Hypothalamus (tissue), 51 donors: Measurements from ENCODE around the gene SH2D5.
A peak's percentile ranks its signal among the peaks of the same experiment; 100 is the strongest.
"Not testable (repeated sequence)": the region's sequence is repeated elsewhere in the genome, so short reads cannot be mapped to it uniquely, and the experiment has no call there.

Experiments used
- DNase-seq, 51 donors: peaks; one replicate each; lab custom pipeline; 2025; lab: John Stamatoyannopoulos, UW

SH2D5 gene

GRCh38 chr1:20729155-20729931, 3.2 kb downstream of the SH2D5 start:
- no peak for DNase-seq

DNA sequence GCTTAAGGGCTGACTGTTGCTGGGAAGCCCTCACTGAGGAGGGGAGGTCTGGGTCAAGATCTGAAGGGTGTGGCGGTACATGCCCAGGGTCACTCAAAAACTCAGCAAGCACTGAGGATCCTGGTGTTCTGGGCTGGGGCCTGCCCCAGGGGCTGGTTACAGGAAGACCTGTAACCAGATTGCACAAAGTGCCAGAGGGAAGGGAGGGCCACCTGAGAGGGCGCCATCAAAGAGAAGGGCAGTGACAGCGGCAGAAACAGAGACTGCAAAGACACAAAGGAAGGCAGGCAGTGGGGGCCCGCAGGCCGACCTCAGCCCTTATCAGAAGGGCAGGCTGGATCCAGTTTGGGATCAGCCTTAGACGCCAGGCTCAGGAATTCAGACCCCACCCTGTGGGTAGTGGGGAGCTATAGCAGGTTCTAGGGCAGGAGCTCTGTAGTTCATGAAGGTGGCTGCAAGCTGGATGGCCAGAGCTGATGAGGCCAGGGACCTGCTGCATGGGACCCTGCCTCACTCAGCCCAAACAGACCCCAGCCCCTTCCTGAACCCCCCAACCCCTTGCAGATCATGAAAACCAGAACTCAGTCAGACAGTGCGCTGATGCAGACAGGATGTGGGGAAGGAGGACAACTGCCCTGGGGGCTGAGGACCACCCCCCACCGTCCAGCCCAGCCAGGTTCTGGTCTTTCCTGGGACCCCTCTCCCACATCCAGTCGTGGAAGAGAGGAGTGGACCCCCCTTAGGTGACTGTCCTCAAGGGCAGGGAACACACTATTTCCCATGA, 3.9 kb downstream of the SH2D5 start:
- no peak for DNase-seq

DNA sequence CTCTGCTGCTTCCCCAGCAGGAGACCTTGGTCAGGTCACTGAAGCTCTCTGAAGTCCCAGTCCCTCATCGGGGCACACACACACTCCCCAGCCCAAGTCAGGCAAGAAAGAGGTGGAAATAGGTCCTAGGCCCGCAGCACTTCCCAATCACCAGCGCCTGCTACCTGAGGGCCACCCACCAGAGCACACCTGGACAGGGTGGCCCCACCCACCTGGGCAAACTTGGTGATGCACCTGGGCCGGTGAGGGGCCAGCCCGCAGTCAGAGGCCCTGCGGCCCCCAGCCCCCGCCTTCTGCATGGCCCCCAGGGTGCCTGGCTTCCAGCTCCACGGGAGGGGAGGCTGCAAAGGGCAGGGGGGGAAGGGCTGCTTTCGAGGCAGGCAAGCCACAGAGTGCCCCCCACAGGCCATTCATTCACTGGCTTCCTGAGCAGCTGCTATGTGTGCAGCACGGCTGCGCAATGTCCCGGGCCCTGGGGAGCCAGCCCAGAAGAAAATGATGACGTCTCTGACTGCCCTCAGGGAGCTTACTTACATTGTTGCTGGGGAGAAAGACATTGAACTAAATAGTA, 4.7 kb downstream of the SH2D5 start:
- no peak for DNase-seq

DNA sequence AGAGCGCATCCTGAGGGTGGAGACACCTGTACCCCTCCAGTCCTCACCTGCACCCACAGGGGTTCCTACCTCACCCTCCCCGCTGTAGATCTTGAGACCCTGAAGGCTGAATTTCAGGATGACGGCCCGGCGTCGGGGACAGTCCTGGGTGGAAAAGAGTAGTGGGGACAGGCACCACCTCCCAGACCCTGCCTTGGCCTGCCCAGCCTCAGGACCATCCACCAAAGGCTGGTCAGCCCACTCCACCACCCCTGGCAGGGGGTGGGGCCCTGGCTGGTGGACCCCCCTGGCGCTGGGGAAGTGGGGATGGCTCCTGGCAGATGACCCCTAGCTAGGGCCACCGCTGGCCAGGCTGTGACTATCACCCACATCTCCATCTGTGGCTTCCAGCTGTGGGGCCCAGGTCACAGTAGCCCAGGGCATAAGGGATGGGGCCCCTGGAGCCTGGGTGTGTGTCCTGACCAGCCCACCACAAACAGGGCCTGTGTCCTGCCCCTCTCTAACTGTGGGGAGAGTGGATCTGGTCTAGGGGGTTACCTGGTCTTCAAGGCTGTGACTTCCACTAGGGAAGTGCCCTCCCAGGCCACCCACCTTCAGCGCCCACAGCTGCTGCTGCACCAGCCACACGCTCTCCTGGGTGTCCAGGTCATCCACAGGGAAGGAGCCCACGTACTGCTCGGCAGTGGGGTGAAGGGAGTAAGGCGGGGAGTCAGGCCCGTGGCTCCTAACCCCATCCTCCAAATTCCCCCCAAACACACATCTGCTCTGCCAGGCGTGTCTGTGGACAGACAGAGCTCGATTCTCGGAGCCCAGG, 5.4 kb downstream of the SH2D5 start:
- DNase-seq, result no peak

GRCh38 chr1:20726118-20726911, 6.2 kb downstream of the SH2D5 start:
- no peak for DNase-seq

DNA sequence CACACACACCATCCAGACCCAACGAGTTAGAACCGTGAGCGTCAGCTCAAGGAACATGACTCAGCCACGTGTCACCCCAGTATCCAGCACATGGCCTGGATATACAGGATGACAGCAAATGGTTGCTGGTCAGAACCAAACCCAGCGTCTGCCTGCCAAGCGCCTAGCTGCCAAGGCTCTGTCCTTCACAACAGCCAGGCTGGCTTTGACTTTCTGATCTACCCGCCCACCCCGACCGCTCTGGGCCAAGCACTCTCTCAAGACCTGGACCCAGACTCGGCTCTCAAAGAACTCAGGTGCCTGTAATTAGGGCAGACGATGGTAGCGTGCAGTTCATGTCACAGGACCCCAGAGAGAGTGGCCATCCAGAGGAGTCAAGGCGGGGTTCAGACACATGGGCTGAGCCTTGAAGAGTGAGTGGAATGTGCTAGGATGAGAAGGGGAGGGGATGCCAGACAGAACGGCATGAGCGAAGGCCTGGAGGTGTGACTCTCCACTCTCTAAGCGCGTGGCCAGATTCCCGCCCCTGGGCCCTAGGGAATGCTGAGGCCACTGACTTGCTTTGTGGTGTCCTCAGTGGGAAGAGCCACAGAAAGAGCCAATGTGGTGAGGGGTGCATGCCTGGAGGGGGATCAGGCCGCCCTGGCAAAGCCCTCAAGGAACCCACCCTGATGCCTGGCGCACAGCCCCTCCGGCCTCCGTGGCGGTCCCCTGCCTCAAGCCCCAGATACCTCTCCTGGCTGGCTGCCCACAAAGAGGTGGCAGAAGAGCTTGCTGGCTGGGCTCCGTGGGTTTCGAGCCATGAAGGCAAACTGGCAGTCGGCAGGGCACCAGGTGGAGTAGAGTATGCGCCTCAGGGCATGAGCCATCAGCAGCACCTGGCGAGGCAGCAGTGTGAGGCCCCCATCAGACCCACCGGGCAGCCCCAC, 7.0 kb downstream of the SH2D5 start:
- DNase-seq, result peak in 1 of 51 donors; percentile 39

DNA sequence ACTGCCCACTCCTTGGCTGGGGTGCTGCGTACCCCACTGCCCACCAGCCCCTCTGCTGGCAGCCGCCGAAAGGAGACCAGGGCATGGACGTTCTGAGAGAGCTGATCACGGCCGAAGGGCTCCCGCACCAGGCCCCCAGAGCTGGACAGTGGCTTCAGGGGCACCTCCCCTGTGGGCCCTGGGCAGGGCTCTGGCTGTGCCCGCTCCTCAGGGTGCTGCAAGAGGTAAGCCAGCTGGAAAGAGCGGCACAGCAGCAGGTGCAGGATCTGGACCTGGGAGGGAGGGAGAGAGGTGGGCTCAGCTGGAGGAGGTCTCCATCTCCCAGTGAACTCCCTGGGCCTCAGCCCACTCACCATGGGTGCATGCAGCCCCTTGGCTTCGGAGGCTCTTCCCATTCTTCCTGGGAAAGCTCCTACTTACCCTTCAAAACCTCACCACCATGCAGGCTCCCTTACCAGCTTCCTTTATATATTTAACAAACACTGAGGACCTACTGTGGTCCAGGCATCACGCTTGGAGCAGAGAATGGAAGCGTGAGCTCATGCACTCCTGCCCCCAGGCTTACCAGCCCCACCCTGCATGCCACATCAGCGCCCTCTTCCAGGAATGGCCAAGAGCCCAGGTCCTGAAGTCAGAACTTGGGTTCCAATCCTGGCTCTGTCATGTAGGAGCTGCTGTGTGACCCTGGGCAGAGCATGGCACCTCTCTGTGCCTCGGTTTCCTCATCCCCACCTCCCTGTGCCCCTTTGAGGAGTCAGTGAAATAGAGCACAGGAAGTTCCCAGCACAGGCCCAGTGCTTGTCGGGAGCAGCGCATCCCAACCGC, 7.9 kb downstream of the SH2D5 start:
- no peak for DNase-seq

DNA sequence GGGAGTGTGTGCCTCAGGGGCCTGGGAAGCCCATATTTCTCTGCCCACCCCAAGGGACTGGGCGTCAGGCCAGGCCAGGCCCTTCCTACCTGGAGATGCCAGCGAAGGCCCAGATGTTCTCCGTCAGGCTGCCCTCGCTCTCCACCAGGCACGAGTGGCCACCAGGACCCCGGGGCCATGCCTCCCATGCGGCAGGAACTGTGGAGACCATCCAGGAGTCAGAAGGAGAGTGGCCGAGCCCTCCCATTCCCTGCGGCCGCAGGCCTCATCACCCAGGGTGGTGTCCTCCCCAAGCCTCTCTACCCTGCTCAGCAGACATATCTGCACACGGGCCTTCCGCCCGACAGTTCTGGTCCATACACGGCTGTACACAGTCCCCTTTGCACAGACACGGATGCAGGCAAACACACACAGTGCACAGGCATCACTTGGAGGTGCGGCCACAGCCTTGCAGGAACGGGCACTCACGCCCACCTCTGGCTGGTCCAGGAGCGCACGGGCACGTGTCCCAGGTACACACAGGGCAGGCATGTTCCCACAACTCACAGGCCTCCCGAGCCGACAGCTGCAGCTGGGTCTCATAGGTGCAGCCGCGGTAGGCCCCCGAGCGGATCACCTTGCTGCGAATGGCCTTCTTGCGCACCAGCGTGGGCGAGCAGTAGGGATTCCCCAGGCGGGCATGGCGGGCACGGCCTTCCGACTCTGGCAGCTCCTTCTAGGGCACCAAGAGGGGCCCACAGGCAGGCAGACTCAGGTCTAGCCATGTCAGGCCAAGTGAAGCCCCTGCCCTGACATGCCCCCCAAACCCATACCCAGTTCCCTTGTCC, 8.8 kb downstream of the SH2D5 start:
- no peak for DNase-seq

DNA sequence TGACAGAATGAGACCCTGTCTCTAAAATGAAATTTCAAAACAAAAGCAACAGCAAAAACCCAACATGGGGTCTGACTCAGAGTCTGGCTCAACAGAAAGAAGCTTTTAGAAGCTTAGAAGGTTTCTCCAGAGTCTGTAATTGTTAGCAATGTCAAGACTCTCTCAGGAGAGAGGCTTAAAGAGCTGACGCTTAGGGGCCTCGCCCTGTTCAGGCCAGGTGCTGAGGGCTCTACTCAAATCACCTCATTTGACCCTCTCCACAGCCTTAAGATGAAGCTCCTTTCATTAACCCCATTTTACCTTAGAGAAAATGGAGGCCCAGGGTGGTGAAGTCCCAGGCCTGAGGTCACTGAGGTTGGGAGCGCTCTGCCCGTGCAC, 9.4 kb downstream of the SH2D5 start:
- DNase-seq, result no peak

GRCh38 chr1:20721117-20722061, 11.1 kb downstream of the SH2D5 start:
- DNase-seq, result no peak

GRCh38 chr1:20720631-20721091, 11.8 kb downstream of the SH2D5 start:
- DNase-seq, result no peak

DNA sequence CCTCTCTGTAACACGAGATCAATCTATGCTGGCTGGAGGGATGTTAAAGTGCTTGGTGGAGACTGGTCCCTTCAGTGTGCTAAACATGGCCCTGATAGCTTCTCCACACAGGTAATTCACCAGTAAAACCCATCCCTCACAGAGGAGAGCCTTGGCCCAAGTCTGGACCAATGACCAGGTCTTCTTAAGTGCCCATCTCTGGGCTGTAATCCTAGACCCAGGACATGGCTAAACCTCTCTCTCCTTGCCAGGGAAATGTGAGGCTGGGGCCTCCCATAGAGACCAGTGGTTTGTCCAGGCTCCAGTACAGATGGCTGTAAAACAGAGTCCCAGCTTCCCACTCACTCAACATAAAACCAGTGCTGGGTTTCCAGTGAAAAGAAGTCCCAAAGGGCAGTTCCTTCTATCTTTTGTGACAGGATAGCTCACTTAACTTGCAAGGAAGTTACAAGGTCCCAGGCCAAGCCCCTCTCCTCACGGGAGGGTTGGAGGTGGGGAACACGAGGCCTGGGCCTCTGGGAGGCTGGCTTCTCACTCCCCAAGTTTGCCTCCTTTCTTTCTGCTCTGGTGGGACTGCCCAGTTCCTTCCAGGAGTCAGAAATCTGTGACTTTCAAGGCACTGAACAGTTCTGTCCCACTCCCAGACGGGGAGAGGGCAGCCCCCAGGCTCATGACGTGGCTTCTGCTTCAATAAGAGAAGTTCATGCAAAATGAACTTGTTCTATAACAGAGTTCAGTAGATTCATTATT, 12.5 kb downstream of the SH2D5 start:
- no peak for DNase-seq

DNA sequence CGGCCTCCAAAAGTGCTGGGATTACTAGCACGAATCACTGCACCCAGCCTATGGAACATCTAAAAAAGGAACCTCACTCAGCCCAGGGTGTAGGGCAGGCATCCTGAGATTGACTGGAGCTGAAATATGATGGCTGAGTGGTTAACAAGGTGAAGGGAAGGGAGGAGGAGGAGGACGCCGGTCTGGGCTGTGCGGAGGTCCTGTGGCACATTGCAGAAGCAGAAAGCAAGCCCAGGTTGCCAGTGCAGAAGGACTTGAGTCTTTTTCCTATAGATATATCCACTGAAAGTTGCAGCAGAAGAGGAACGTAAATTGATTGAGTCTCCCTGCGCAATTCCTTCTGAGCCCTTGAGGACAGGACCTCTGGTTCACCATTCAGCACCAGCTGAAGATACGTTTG, 13.2 kb downstream of the SH2D5 start:
- no peak for DNase-seq

DNA sequence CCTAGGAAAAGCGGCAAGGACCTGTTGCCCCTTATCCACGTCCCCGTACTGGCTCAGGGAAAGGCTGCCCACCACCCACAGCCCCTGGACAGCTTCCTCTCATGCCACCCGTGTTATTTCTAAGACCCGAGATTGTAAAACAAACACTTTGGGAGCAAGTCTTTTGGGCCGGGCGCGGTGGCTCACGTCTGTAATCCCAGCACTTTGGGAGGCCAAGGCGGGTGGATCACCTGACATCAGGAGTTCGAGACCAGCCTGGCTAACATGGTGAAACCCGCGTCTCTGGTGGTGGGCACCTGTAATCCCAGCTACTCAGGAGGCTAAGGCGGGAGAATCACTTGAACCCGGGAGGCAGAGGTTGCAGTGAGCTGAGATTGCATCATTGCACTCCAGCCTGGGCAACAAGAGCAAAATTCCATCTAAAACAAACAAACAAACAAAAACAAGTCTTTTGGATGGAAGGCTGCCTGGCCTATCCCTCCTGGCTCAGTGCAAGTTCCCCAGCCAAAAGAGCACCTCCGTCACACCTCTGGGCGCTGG, 14.1 kb downstream of the SH2D5 start:
- DNase-seq, result not testable (repeated sequence)
